Left renal cortex interstitium (tissue), 4 donors: ENCODE data around the gene ASL. TPM values are rescaled to one million over a fixed set of nuclear protein-coding genes. Genes with fewer than 3 reads are reported as not detected.
"Not testable (repeated sequence)": the region's sequence is repeated elsewhere in the genome, so short reads cannot be mapped to it uniquely, and the experiment has no call there.

Experiments
- DNase-seq, 4 donors: peaks; one replicate each; pipeline ENCODE4 v3.0.0-alpha.2; 2013; ENCODE audit warnings: low read depth in 4 of 4, low spot score in 2 of 4, missing footprints in 1 of 4
- polyA plus RNA-seq, 4 donors: library from polyadenylated mRNA; unstranded; fragments of 120-200 nt; gene quantifications; one replicate each; pipeline ENCODE4 v1.2.1, GENCODE V29; 2013; ENCODE audit not compliant: insufficient read length in 4 of 4

ASL gene
- polyA plus RNA-seq, 4 donors, result 28.3 to 36.8 (median 34.7) TPM

GRCh38 chr7:66072208-66072607, 3.4 kb upstream of the ASL start:
- DNase-seq, result not testable (repeated sequence)

GRCh38 chr7:66076462-66077329, 1.1 kb downstream of the ASL start:
- DNase-seq, result no peak

GRCh38 chr7:66078067-66078466, 2.4 kb downstream of the ASL start:
- no peak for DNase-seq

- no peak for DNase-seq
Measured at GRCh38 chr7:66082083-66082482, 6.5 kb downstream of the ASL start.

GRCh38 chr7:66082886-66083415, 7.3 kb downstream of the ASL start:
- no peak for DNase-seq

- DNase-seq, result no peak
Measured at GRCh38 chr7:66083677-66084076, 8.1 kb downstream of the ASL start.

- no peak for DNase-seq
Measured at GRCh38 chr7:66088861-66089838, 13.5 kb downstream of the ASL start.

GRCh38 chr7:66092654-66093053, 17.0 kb downstream of the ASL start:
- no peak for DNase-seq

GRCh38 chr7:66095010-66095409, 19.4 kb downstream of the ASL start:
- DNase-seq, result no peak

GRCh38 chr7:66099232-66099550, 23.6 kb downstream of the ASL start:
- DNase-seq, result no peak

GRCh38 chr7:66099551-66100407, 24.2 kb downstream of the ASL start:
- DNase-seq, result peak; percentile 52 to 82 (median 78)

GRCh38 chr7:66100408-66101050, 24.9 kb downstream of the ASL start:
- DNase-seq, result no peak

GRCh38 chr7:66102168-66102567, 26.5 kb downstream of the ASL start:
- DNase-seq, result not testable (repeated sequence)

- not testable (repeated sequence) for DNase-seq
Measured at GRCh38 chr7:66103994-66104393, 28.4 kb downstream of the ASL start.

- DNase-seq, result no peak
Measured at GRCh38 chr7:66105263-66105748, 29.7 kb downstream of the ASL start.

GRCh38 chr7:66108410-66108809, 32.8 kb downstream of the ASL start:
- DNase-seq, result not testable (repeated sequence)

GRCh38 chr7:66110856-66111255, 35.2 kb downstream of the ASL start:
- DNase-seq, result no peak

GRCh38 chr7:66114743-66115649, 39.4 kb downstream of the ASL start, which contains the start of gene CRCP:
Gene CRCP (plus strand): TSS chr7:66114847. CDS start chr7:66114963, 116 bp downstream.
- peak; percentile 63 to 65 (median 64) for DNase-seq
